CD4-positive, alpha-beta T cell treated with Interleukin-15 for 4 hours (primary cell): ENCODE data around the gene KCNIP3.
"Not testable (repeated sequence)": the region's sequence is repeated elsewhere in the genome, so short reads cannot be mapped to it uniquely, and the experiment has no call there.

Experiments used
- DNase-seq: peaks from one replicate; pipeline ENCODE4 v3.0.0-alpha.2; 2020; ENCODE audit warnings: low spot score

The KCNIP3 gene

DNA sequence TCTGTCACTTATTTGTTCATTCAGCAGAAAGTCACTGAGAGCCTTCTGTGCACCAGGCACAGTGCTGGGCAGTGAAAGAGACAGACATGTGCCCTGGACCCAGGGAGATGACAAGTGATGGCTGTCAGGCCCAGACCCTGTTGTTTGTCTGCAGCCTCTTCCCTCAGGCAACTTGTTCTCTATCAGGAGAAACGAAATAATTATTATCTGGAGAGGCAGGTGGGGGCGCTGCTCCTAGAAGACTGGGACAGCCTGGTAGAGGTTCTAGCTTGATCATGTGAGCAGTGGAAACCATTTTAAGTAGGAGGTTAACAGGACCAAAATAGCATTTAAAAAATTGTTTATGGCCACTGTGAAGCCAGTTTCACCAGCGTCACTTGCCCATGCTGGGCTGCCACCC is 107.5 kb downstream of the KCNIP3 start:
- DNase-seq, result not testable (repeated sequence)

DNA sequence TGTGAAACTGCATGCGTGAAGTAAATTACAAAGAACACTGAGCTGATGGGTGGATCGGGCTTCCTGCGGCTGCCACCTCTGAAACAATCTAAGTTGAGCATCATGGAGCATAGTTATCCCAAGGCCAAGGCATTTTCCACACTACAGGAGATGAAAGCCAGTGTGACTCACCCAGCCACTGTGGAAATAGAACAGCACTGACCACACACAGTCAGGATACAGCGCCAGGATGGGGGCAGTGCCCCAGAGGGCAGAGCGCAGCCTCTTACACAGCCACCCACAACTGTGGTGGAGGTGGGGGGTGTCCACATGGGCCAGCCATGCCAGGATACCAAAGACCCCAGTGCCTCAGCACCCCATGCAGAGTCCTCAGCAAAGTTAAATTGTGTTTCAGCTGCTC is 114.1 kb downstream of the KCNIP3 start:
- DNase-seq, result not testable (repeated sequence)

DNA sequence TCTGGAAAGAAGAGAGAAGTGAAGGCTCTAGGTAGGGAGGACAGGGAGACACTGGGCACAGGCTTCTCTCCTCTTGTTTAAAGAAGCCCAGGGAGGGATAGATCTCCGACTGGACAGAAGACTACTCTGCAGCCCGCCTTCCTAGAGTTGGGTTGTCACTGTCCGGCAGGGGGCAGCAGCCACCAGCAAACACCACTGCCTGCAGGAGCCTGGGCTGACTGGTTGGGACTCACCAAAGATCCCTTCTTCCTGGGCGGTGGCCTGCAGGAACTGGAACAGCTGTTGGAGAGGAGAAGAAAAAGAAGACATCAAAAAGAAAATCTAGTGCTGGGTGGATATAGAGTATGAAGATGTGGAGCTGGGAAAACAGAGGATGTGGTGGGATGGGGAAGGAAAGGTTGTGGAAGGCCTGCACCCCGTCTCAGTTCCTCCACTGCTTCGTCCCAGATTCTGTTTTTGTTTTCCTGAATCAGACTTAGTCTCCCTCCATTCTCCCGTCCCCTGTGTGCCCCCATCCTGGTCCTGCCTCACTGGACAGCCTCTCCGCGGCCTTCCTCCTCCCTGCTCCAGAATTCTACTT is 117.0 kb downstream of the KCNIP3 start:
- DNase-seq, result peak; percentile 48

DNA sequence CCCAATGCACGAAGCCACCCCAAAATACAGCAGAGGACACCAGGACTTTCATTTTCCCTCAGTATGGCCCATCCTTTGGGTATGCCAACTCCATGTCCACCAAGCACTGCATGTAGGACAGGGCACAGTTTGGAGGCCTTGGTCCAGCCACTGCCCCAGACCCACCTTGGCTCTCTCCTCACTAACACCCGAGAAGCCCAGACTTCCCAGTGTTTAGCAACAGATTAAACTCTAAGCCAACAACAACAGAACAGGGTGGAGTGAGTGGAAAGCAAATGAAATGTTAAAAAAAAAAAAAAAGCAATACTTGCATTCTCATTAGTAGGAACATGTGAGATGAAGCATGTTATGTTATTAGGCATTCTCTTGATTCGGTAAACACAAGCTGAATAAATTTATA is 118.0 kb downstream of the KCNIP3 start:
- not testable (repeated sequence) for DNase-seq

DNA sequence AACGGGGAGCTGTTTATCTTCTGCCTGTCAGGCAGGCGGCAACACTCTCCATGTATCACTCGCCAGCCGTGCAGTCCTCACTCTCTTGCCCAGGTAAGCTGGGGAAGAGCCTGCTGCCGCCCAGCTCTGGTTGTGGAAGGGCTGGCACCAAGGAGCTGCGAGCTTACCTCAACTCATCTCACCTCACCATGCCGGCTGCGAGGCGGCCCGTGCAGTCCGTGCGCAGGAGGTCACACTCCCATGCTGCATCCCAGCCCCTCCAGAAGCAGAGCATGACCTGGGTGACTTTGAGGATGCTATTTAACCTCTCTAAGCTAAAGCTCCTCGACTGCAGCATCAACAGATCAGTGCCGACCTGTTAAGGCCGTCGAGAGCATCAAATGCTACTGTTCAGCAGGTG is 118.4 kb downstream of the KCNIP3 start:
- DNase-seq, result not testable (repeated sequence)

DNA sequence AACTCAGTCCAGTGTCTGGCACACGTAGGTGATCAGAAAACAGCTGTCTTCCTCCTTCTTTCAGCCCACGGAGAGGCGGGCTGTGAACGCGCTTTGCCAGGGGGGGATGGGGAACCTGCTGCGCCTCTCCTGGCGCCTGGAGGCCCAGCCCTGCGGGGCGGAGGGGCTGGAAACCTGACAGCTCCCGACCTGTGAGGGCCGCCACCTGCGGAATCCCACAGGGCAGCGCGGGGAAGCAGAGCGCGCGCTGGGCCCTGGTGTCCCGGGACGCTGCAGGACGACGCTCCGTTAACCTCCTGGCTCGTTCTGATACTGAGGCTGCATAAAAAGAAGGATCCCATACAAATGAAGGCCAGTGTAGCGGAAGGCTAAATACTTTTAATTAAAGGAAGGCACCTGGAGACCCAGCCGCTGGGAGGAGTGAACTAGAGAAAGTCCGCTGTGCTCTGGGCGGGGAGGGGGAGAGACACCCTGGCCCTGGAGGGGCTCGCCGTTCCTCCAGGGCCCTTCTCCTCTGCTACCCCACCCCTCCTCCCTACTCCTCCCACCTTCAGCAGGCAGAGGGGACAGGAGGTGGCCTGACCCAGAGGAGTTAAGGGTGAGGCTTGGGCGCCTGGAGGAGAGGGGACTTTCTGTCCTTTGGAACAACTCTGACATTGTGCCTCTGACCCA is 130.2 kb downstream of the KCNIP3 start:
- DNase-seq, result not testable (repeated sequence)

DNA sequence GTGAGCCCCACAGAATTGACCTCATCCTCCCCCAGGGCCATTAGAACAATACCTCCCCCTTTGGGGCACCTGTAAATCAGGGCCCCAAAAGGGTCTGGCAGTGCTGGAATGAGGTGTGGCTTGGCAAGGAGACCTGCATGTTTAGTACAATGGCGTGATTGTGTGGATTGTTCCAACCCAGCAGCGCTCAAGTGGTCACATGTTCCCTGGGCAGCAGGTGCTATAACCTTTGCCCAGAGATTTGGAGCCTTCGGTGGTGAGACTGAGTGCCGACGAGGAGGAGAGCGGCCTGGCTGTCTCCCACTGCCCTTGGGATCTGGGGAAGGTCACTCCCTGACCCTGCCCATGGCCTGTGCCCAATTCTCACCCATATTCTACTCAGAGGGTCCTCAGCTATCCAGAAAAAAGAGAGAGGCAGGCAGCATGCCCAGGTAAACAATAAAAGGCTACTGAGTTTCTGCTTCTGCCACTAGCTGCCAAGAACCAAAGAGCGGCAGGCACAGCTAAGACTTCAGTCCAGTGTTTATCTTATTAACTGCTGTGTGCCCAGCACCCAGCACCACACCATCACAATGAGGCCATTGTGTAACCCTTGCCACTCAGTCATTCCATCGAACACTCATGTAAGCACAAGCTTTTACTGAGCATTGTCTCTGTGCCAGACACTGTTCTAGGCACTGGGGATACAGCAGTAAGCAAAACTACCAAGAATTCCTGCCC is 132.8 kb downstream of the KCNIP3 start:
- not testable (repeated sequence) for DNase-seq

DNA sequence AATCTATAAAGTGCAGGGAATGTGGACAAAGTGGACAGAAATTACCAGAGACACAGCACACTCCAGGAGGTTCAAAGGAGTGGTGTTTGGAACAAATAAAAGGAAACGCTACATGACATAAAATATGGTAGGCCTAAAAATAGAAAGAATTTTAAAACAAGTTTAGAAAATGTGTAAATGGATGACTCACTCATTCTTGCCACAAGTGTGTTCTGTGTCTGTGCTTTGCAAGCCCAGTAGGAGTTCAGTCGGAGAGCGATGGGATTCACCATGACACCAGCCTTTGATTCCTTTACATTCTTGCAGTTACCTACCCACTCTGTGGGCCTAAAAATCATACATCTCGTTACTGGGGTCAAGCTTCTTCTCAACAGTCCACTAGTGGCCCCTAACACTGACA is 136.2 kb downstream of the KCNIP3 start:
- DNase-seq, result not testable (repeated sequence)

DNA sequence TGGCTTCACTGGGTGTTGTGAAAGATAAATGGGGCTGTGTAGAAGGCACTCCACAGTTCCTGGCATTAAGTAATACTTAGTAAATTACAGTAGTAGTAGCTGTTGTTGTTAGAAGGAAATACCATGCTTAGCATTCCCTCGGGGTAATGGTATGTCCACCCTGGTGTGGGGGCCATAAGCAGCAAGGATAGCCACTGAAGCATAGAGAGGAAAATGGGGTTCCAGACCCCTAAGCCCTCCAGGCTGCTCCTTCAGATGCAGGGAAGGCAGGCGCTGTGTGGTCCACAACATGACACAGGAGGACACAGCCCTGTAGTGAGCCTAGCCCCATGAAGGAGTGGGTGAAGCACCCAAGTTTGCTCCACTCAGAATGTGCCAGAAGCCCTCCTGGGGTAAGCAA is 136.8 kb downstream of the KCNIP3 start:
- not testable (repeated sequence) for DNase-seq

DNA sequence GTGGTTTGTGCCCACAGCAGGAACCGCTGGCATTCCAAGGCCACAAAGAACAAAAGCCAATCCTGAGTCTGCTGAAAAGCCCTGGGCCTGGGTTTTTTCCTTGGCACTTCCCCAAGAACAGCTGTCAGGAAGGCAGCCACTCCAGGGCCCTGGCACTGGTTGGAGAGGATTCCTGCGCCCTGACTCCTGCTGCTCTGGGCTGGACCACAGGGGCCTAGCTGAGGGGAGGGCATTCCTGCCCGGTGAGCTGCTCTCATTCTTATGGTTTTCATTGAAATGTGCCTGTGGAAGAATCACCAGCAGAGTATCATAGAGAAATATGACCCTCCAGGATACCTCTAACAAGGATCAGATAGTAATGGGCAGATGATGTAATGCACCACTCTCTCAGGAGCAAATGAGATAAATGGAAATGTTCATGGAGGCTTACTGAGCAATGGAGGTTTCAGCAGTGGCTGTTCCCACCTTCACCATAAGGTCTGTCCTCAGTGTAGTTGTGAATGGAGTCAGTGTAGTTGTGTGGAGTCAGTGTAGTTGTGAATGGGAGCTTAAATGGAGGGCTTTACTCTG is 137.4 kb downstream of the KCNIP3 start:
- not testable (repeated sequence) for DNase-seq

DNA sequence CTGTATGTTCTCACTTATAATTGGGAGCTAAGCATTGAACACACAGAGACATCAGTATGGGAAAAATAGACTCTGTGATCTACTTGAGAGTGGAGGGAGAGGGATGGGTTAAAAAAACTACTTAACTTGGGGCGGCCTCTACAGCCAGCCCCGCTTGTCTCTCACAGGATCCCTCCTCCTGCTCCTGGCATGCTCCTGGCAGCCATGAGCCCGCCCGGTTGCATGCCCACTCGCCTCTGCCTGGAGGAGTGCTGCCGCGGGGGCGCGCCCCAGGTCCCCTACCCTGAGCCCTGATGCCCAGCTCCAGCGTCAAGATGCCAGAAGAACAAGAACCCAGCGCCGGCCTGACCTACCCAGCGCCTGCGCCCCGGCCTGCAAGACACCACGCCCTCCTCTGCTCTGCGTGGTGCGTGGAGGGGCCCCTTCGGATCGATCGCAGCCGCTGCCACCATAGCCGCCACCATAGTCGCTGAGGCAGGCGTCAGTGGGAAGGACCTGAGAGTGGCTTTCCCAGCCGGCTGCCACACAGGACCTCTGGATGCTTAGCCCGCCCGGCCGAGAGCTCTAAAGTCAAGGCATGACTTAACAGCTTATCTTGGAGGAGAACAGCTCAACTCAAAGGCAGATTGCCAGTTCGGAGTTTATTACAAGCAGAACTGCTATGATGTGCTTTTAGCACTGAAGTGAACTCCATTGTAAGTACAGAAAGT is 138.2 kb downstream of the KCNIP3 start:
- not testable (repeated sequence) for DNase-seq
